AG04449 (cell line): Measurements from ENCODE around the gene ABAT.

Experiments used
- CTCF ChIA-PET: fragments of 350-600 bp; formaldehyde crosslinking; extraction: SDS; loops from one replicate; lab custom pipeline; 2021; ENCODE audit warnings: antibody characterized with exemption; lab: Yijun Ruan, JAX
- POLR2A ChIA-PET: fragments of 400-600, 350-600 bp; formaldehyde crosslinking; extraction: SDS; loops from one replicate; lab custom pipeline; 2020; ENCODE audit warnings: antibody characterized with exemption, inconsistent platforms; lab: Yijun Ruan, JAX
- DNase-seq: peaks from one replicate; pipeline ENCODE4 v3.0.0-alpha.2; 2010; ENCODE audit warnings: low read depth, low spot score
- H3K4me3 ChIP-seq: 2 replicates; pipeline ENCODE4 v1.5.1; 2011; ENCODE audit warnings: low read depth, mild to moderate bottlenecking, control low read depth, low read length
- TF ChIP-seq, protein P1 (sequence below): IDR thresholded peaks from one replicate; pipeline ENCODE4 v1.5.1; 2011; ENCODE audit warnings: mild to moderate bottlenecking, moderate library complexity, low read length, control low read depth, inconsistent platforms; ENCODE audit not compliant: insufficient read depth; ENCODE audit errors: missing control alignments

The ABAT gene

GRCh38 chr16:8764525-8765250, 90.3 kb downstream of the ABAT start:
- ChIA-PET POLR2A (no interaction called here), CTCF (interaction anchor here (1.1 kb wide), 1 partner anchor 27 kb away, joined by 4 read pairs; no protein-coding TSS in a partner anchor)
- TF ChIP-seq, protein P1, sequence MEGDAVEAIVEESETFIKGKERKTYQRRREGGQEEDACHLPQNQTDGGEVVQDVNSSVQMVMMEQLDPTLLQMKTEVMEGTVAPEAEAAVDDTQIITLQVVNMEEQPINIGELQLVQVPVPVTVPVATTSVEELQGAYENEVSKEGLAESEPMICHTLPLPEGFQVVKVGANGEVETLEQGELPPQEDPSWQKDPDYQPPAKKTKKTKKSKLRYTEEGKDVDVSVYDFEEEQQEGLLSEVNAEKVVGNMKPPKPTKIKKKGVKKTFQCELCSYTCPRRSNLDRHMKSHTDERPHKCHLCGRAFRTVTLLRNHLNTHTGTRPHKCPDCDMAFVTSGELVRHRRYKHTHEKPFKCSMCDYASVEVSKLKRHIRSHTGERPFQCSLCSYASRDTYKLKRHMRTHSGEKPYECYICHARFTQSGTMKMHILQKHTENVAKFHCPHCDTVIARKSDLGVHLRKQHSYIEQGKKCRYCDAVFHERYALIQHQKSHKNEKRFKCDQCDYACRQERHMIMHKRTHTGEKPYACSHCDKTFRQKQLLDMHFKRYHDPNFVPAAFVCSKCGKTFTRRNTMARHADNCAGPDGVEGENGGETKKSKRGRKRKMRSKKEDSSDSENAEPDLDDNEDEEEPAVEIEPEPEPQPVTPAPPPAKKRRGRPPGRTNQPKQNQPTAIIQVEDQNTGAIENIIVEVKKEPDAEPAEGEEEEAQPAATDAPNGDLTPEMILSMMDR: no peak
- no peak for DNase-seq
- no peak overlapping the region for H3K4me3 ChIP-seq

DNA sequence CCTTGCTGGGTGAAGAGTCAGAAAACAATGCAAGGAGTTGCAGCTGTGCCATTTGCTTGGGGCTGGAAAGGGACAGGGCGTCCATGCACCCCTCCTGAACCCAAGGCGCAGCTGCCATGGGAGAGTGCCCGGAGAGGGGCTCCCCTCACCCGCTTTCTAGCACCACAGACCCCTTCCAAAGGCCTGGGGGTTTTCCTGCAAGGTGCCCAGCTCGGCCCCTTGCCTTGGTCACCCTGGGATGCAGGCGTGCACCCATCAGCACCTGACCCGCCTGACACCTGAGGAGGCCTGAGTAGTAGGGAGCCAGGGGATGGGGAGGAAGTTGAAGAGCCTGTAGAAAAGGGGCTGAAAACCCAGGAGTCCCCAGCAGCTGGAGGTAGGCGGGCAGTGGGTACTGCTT, 92.8 kb downstream of the ABAT start:
- no peak for DNase-seq
- ChIA-PET CTCF (no interaction called here), POLR2A (interaction anchor here (0.5 kb wide), 1 partner anchor 138 kb away, joined by 3 read pairs; no protein-coding TSS in a partner anchor)
- TF ChIP-seq, protein P1: no peak
- no peak overlapping the region for H3K4me3 ChIP-seq

GRCh38 chr16:8768283-8768682, 93.9 kb downstream of the ABAT start:
- no peak for DNase-seq
- CTCF ChIA-PET: no interaction called here
- TF ChIP-seq, protein P1: no peak
- no peak overlapping the region for H3K4me3 ChIP-seq
- POLR2A ChIA-PET: no interaction called here

GRCh38 chr16:8768692-8769091, 94.3 kb downstream of the ABAT start:
- POLR2A ChIA-PET: no interaction called here
- no peak overlapping the region for H3K4me3 ChIP-seq
- CTCF ChIA-PET: no interaction called here
- no peak for DNase-seq
- TF ChIP-seq, protein P1: no peak

GRCh38 chr16:8773537-8773936, 99.1 kb downstream of the ABAT start:
- no peak overlapping the region for H3K4me3 ChIP-seq
- TF ChIP-seq, protein P1: no peak
- CTCF ChIA-PET: no interaction called here
- POLR2A ChIA-PET: no interaction called here
- DNase-seq: no peak

GRCh38 chr16:8774208-8774607, 99.8 kb downstream of the ABAT start:
- DNase-seq: no peak
- TF ChIP-seq, protein P1: no peak
- ChIA-PET POLR2A (no interaction called here), CTCF (interaction anchor here (1.0 kb wide), 1 partner anchor 9 kb away, joined by 4 read pairs; no protein-coding TSS in a partner anchor)
- H3K4me3 ChIP-seq: no peak overlapping the region
